ACHN (cell line): Measurements from ENCODE around the gene POFUT2.
A peak's percentile ranks its signal among the peaks of the same experiment; 100 is the strongest.

ENCODE experiments used
- DNase-seq: peaks from one replicate; pipeline ENCODE4 v3.0.0-alpha.2; 2015
- in situ Hi-C: cut with HindIII; loops from 2 replicates; pipeline ENCODE4 v1.10.0; 2017; ENCODE audit warnings: low sequenced_read_pairs, low pct_ligation_motif_present, low pct_unique_long_range_greater_than_20kb

The POFUT2 gene

DNA sequence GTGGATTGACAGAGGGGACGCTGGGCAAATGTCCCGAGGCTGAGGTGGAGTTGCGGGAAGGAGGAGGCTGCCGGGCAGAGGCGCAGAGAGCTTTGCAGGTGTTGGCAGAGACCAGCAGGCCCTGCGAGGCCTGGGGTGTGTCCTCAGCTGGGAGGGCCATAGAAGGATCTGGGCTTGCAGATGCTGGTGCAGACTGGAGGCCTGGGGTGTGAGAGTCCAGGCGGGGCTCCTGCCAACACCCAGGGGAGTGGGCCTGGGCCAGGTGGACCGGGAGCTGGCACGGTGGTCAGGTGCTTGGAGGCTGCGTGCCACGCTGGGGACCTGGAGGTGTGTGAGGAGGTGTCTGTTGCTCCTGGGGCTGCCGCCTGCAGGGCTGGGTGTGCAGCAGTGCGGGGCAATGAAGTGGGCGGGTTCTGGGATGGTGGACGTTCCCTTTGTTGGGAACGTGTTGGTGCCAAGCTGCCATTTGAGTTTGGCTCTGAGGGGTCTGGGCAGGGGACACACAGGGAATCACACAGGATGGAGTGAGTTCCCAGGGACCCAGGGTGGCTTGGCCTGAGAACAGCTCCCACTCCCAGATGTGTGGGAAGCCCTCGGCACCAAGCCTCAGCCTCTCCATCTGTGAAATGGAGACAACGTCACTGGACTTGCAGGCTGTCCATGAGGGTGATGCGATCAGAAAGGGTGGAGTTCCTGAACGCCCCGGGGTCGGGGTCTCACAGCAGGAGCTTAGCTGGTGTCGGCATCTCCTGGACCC is 39.9 kb upstream of the POFUT2 start:
- no peak for DNase-seq
- in situ Hi-C loops, result no loop called here

DNA sequence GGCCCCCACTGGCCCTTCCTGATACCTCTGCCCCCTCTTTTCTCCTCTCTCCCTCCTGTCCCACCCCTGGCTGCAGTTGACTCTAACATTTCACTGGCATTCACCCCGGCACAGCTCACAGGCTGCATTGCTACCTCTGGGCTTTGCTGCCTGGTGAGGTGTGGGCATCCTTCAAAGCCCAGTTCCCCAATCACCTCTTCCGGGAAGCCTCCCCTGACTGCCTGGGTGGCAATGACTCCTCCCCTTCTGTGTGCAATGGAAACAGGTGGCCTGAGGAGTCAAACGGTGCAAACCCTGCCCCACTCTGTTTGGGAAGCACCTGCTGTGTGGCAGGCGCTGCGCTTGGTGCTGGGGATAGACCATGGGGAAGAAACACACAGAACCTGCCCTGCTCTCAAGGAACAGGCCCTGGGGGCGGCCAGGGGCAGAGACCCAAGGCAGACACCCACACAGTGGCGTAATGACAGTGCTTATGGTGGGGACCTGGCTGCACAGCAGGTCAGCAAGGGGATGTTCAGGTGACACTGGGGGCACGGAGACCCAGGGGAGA is 39.3 kb upstream of the POFUT2 start:
- no peak for DNase-seq
- in situ Hi-C loops, result no loop called here

DNA sequence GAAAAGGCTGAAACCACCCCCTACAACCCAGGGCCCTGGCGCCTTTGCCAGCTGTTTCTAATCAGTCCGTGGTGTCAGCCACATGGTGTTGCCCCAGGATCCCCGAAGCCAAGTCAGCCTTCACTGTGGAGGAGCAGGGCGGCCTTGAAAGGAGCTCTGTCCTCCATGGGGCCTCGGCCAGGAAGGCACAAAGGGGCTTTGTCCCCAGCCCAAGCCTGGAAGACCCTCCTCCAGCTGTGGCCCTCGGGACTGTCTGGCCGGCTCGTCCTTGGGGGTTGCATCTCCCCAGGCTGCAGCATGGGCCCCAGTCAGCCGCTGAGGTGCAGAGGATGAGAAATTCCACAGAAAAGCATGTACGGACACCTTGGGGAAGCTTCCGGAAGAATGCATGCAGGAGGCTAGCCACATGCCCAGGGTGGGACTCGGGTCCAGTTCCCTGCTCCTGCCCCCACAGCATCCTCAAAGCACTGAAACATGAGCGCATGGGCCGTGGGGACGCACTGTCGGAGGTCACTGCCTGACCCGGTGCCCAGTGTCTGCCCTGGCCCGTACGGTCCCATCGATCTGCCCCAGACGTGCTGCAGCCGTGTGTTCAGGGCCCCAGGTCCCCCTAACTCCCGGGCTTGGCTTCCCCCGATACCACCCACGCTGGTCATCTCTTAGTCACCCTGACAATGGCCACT is 38.6 kb upstream of the POFUT2 start:
- in situ Hi-C loops, result no loop called here
- no peak for DNase-seq

DNA sequence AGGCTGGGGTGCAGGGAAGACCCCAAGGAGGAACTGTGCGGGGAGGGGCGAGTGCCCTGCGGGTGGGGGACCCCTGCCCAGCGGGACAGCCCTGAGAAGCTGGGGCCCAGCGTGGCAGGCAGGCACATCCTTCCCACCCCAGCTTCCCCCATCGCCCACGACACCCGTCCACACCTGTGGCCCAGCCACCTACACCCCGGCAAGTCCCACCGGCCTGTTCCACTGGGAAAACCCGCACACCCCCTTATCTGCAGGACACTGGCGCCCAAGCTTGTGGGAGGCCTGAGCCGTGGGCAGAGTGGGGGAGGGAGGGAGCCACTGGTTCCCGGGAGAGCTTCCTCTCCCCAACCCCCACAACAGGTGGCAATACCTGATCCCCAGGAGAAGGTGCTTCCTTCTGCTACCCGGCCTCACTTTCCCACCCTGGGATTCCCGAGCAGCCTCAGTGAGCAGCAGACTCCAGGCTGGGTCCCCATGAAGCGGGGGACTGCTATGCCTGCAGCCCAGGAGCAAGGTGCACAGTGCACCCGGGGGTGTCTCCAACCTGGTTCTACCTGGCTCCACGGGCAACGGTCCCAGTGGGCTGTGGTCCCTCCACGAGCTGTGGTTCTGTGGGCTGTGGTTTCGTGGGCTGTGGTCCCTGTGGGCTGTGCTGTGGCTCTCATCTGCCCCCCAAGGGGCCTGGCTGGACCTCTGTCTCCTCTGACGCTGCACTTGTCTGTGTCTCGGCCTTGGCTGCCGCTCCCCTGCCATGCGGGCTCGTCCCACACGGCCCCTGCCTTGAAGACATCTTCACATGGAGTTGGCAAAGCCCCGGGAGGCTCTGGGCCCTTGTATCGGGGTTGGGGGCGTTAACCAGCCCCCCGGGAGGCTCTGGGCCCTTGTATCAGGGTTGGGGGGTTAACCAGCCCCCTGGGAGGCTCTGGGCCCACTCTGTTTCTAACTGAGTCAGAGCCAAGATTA is 37.8 kb upstream of the POFUT2 start:
- in situ Hi-C loops, result no loop called here
- no peak for DNase-seq

DNA sequence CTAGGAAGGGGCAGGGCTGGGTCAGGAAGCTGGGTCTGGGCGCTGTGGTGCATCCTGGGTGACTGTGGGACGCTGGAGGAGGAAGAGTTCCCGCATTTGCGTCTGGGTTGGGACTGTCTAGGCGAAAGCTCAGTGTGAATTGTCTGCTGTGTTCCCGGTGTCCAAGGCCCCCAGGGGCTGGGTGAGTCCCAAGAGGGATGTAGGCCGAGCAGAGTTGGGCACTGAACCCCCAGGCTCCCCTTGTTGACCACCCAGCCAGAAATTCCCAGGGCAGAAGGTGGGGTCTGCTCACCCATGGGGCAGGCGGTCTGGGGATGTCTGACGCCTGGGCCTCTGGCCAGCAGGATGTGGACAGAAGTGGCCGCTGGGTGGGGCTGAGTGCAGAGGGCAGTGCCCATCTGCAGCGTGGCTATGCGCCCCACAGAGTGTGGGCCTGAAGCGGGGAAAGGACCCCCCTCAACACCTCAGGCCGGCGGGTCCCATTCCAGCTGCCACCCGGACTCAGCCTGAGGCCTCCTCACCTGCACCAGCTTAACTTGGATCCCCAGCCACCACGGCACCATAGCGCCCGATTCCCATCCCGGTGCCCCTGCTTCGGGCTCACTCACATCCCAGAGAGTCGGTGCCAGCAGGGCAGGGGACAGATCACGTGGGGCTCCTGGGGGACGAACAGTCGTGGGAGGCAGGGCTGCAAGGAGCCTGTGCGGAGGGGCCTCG is 37.0 kb upstream of the POFUT2 start:
- in situ Hi-C loops, result no loop called here
- no peak for DNase-seq

DNA sequence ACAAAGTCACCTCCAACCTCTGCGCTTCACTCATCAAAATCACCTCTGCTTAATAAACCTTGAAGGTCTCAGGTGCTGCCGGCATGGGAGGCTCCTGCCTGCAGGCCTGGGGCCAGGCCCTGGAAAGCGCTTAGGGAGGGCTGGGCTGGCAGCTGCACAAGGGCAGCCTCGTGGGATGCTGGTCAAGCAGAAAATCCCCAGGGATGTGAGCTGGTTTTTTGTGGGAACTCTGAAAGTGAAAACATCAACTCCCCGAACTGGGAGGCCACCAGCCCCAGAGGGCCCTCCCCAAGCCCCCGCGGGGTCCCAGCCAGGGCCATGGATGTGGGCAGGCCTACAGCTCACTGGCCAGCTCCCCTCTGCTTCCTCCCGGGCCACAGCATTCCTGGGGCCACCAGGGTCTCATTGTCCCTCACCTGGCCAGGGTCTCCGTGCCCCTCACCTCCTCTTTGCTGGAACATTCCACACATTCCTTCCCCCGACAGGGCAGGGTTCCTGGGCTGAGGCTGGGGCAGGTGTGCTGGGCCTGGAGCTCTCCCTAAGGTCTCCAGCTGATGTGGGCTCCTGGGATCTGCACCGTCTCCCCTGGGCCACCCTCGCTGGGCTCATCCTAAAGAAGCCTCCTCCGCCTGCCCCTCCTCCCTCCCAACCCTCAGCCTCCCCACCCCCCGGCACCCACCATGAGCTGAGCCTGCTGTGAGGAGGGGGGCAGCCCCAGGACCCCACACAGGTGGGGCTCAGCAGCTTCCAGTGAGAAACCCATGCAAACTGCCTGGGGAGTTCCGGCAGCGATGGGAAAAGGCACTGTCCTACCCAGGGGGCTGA is 36.0 kb upstream of the POFUT2 start:
- in situ Hi-C loops, result no loop called here
- peak; percentile 22 for DNase-seq

DNA sequence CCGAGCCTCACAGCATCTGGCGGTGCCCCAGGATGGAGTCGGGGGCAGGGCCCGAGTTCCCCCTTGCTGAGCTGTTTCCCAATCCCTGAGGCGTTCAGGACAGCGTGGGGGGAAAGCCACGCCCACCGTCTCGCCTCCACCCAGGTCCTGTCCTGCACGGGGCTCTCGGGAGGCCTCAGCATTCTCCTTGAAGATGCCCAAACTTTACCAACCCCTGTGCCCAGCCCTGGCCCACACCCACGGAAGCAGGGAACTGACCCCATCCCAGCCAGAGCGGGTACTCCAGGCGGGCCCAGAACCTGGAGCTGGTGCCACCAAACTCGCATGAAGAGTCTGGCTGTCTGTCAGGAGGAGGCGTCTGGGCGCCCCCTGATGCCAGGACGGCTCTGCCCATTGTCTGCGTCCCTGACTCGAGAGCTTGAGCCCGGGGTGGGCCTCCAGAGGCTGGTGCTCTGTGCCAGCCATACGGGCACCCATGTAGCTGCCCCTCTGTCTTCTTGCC is 35.3 kb upstream of the POFUT2 start:
- DNase-seq, result no peak
- in situ Hi-C loops, result no loop called here

DNA sequence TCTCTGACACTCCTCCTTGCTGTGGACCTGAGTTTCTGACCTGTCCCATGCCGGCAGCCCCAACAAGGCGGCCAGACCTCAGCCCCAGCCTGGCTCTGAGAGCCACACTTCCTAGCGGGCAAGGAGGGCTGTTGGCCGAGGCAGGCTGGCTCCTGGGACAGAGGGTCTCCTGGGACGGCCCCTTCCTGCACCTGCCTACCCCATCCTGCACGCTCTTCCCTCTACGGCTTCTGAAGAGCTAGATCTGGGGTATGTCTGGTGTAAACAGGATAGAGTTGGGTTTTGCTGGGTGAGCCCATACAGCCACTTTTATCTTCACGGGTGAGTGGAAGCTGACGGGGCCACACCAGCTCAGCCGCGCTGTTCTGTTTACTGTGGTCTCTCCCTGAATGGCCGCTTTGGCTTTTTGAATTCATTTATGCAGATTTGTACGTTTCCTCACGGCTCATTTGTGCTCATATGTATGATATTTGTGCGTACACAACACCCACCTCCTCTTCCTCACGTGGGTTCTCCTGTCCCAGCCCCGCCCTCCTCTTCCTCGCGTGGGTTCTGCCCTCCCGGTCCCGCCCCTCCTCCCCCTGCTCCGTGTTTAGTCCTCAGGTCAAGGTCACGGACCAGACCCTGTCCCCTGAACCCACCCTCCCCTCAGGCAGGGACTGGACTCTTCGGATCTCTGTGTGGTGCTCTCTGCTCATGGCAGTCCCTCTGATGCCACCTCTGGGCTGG is 34.7 kb upstream of the POFUT2 start:
- in situ Hi-C loops, result no loop called here

DNA sequence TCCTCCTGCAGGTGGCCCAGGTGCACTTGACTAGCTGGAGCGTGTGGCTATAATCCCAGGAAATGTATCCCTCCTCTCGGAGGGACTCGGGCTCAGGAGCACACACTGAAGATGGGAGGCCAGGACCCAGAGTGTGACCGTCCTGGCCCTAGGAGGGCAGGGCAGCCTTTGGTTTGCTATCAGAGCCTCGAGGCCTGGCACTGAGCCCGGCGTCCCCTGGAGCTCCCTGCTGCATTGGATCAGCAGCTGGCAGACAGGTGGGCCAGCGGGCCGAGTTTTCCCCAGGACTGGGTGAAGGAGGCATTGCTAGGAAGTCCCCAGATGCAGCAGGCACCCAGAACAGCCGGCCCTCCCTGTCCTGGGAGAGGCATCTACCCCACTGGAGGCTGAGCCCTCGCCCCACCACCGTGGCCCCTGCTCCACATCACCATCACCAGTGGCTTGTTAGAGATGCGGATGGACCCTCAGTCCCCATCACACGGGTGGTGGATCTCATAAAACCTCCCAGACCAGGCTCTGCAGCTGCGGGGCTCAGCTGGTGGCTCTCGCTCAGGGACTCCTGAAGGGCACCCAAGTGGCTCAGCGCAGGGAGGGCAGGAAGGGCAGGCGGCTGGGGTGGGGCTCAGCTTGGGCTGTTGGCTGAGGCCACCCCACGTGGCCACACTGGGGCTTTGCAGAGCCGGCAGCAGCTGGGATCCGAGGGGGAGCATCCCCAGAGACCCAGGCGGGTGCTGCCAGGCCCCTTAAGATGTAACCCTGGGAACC is 32.7 kb upstream of the POFUT2 start:
- in situ Hi-C loops, result no loop called here
- no peak for DNase-seq

More for the DNA sequence above, 34.7 kb upstream of the POFUT2 start:
- DNase-seq, result no peak

DNA sequence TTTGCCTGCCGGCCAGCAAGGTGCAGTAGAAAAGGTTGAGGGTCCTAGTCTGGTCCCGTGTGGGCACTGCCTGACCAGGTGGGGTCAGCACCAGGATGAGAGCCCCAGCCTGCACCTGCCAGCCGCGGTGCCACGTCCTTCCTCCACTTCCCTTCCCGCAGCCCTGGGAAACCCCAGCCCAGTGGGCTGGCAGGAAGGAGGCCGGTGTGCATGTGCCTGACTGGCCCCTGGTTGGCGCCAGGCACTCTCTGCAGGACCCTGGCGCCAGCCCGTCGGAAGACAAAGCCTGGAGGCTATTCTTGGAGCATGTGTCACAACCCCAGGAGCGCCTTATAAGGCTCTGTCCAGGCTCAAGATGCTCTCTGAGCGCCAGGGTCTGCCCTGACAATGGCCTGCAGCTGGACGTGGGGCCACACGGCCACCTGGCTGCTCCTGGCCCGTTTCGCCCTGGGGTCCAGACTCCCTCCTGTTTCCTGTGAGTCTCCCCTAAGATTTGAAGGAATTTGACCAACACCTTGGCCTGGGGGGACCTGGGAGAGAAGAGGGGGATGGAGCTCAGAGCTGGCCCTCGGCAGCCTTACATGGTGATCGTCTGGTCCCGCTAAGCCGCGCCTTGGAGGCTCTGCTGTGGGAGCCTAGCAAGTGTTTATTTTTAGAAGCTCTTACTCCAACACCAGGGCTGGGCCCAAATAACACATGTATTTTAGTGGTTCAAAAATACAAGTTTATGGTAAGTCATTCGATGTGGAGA is 31.9 kb upstream of the POFUT2 start:
- in situ Hi-C loops, result no loop called here

DNA sequence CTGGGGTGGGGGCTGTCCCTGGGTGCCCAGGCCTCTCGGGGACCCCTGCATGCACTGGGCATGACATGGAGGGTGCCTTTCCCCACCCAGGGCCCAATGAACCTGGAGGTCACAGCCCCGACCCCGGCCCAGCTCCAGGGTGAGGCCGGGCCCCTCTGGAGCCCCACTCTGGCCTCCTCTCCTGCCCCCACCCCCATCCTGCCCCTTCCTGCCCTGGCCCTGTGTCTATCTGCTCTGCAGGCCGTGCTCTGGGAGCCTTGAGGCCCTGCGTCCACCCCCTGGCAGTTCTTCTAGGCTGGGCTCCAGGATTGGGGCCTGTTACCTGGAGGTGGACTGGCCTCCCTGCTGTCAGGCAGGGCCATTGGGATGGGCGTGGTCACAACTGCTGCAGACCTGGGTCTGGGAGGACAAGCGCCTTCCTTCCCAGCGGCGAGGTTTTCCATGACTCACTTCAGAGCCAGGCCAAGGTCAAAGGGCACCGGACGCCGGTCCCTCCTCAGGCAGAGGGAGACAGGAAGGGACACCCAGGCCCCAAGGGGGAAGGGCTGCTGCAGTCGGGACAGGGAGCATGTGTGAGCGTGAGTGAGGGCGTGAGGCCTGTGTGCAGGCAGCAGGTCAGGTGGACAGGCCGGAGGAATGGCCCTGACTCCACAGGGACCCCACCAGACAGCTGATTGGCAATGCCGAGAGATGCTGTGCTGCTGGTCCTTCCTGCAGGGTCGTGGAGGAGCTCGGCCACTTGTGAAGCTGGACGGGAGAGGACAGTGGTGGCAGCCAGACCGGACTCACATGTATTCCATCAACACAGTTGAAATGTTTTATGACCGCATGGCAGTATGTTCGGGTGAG is 31.1 kb upstream of the POFUT2 start:
- in situ Hi-C loops, result no loop called here
- DNase-seq, result peak; percentile 44

More for the DNA sequence above, 31.9 kb upstream of the POFUT2 start:
- no peak for DNase-seq

DNA sequence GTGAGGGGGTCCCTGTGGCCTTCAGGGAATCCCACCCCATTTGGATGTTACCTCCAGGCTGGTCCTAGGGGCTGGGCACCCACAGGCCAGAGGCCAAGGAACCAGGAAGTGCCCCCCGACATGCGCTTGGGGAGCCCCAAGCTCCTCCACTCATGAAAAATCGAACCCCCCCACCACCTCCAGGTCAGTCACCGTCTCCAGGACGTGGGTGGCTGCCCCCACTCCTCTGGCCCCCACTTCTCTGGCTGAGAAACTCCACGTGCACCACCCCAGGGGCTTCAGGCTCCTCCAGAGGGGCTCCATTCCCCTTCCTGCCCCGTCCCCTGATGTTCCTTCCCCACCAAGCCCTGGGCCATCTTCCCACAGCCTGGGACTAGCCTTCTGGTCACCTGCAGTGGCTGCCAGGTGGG is 30.5 kb upstream of the POFUT2 start:
- DNase-seq, result no peak
- in situ Hi-C loops, result no loop called here

DNA sequence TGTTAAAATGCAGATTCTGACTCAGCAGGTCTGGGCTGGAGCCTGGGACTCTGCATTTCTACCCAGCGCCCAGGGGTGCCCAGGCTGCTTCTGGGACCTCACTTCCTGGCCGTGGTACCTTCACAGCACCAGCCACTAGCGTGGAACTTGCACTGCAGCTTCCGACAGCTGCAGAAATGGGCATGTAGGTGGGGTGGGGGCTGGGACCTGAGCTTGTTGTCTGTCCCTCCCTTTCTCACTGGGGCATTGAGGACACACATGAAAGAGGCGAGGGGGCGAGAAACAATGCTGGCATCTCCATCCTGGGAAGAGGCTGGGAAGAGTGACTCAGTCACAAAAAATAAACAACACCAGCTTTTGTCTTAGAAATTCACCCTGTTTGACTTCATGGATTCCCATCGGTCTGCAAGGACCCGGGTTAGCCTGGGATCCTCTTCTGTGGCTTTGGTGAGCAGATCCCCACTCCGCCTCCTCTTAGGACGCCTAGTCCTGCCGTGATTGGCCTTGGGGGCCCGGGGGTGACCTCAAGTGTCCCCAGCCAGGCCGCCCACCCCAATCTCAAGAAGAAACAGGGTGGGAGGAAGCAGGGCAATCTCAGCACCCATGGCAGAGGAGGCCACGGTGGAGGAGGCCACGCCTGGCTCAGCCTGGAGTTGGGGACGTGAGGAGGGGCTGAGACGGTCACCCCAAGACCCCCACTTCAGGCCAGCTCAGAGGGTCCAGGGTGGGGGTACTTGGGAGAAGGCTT is 29.9 kb upstream of the POFUT2 start:
- in situ Hi-C loops, result no loop called here
- DNase-seq, result no peak

DNA sequence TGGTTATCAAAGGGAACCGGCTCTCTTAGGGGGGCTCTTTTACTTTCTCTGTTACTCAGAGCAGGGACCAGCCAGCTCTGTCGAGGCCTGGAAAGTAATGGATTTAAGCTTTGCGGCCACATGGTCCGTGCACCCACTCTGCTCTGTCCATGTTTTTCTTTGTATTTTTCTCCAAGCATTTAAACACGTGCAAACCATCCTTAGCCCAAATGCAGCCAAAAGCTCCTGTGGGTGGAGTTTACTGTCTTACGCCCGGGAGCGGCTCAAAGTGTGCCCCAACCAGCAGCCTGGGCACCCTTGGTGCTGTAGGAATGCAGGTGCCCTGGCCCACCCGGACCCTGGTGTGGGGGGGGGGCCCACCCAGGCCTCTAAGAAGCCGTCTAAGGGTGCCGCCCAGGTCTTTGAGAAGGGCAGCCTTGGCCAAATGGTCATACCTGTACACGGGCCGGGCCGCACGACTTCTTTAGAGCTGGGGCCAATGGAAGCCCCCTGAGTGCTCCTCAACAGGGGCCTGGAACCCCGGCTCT is 29.2 kb upstream of the POFUT2 start:
- in situ Hi-C loops, result no loop called here
- no peak for DNase-seq
